Measurements from ENCODE around the gene PPARG. TPM values are rescaled to one million over a fixed set of nuclear protein-coding genes. Genes with fewer than 3 reads are reported as not detected.
"Not testable (repeated sequence)": the region's sequence is repeated elsewhere in the genome, so short reads cannot be mapped to it uniquely, and the experiment has no call there.

The PPARG gene
- total RNA-seq, 2 donors from 2014 or later = 5.4 to 44.2 TPM

GRCh38 chr3:12258911-12259310 lies 30.0 kb upstream of the PPARG start:
- DNase-seq = no peak
- intact Hi-C loops (cut with DNase I) = no loop called here

GRCh38 chr3:12262173-12262572 lies 26.7 kb upstream of the PPARG start:
- intact Hi-C loops (cut with DNase I); H3K27ac ChIP-seq: not testable (repeated sequence)

More at GRCh38 chr3:12258911-12259310, 30.0 kb upstream of the PPARG start:
- ATAC-seq = no peak
- Histone ChIP-seq H3K4me1 (no peaks in the 10 kb centered on the region), H3K36me3 (replicated peaks in 1 of 2; ENCODE audit: insufficient read depth in 1 of 2, low read depth in 2 of 2) (no peaks in the 10 kb centered on the region), H3K4me3 (no peak overlapping the region), H3K9me3 (no peaks in the 10 kb centered on the region), H3K27ac (no peak overlapping the region), H3K27me3 (no peaks in the 10 kb centered on the region)
- no peak for TF ChIP-seq CTCF (IDR thresholded peaks at IDR 0.05)
- TF ChIP-seq POLR2A (IDR thresholded peaks at IDR 0.05) = no peak

GRCh38 chr3:12265508-12265907 lies 23.4 kb upstream of the PPARG start:
- no peak overlapping the region for H3K27ac ChIP-seq
- no peak for DNase-seq
- intact Hi-C loops (cut with DNase I) = no loop called here
- no peak for ATAC-seq
- no peaks in the 10 kb centered on the region for H3K27me3 ChIP-seq
- H3K4me3 ChIP-seq = no peak overlapping the region
- no peaks in the 10 kb centered on the region for H3K9me3 ChIP-seq
- 36 to 40% methylated on average over 1 of the region's 1 CpG for WGBS, 2 donors
- no peaks in the 10 kb centered on the region for H3K4me1 ChIP-seq
- TF ChIP-seq CTCF (IDR thresholded peaks at IDR 0.05) (no peak), POLR2A (IDR thresholded peaks at IDR 0.05) (no peak)
- no peaks in the 10 kb centered on the region for H3K36me3 ChIP-seq (replicated peaks in 1 of 2; ENCODE audit: insufficient read depth in 1 of 2, low read depth in 2 of 2)

More at GRCh38 chr3:12262173-12262572, 26.7 kb upstream of the PPARG start:
- not testable (repeated sequence) for H3K9me3 ChIP-seq; H3K4me3 ChIP-seq; DNase-seq; H3K36me3 ChIP-seq (replicated peaks in 1 of 2; ENCODE audit: insufficient read depth in 1 of 2, low read depth in 2 of 2); H3K27me3 ChIP-seq; H3K4me1 ChIP-seq; ATAC-seq
- WGBS, 2 donors = 87 to 92% methylated on average over 8 of the region's 8 CpGs

- no peaks in the 10 kb centered on the region for H3K4me1 ChIP-seq
- ATAC-seq (no peak), DNase-seq (no peak)
- no peaks in the 10 kb centered on the region for H3K9me3 ChIP-seq
- H3K27me3 ChIP-seq = no peaks in the 10 kb centered on the region
- no peak overlapping the region for H3K4me3 ChIP-seq
- TF ChIP-seq POLR2A (IDR thresholded peaks at IDR 0.05) = no peak
- TF ChIP-seq CTCF (IDR thresholded peaks at IDR 0.05) = no peak
- WGBS, 2 donors = 60 to 65% methylated on average over 5 of the region's 5 CpGs
- no peak overlapping the region for H3K27ac ChIP-seq
- no peaks in the 10 kb centered on the region for H3K36me3 ChIP-seq (replicated peaks in 1 of 2; ENCODE audit: insufficient read depth in 1 of 2, low read depth in 2 of 2)
- intact Hi-C loops (cut with DNase I) = no loop called here
Observed at GRCh38 chr3:12266038-12266437, 22.8 kb upstream of the PPARG start.

GRCh38 chr3:12267376-12268030 lies 21.4 kb upstream of the PPARG start:
- Histone ChIP-seq H3K27me3 (no peaks in the 10 kb centered on the region), H3K4me3 (no peak overlapping the region), H3K36me3 (replicated peaks in 1 of 2; ENCODE audit: insufficient read depth in 1 of 2, low read depth in 2 of 2) (no peaks in the 10 kb centered on the region), H3K4me1 (no peaks in the 10 kb centered on the region), H3K9me3 (no peaks in the 10 kb centered on the region), H3K27ac (no peak overlapping the region)
- TF ChIP-seq CTCF (IDR thresholded peaks at IDR 0.05) = no peak
- TF ChIP-seq POLR2A (IDR thresholded peaks at IDR 0.05) = no peak
- ATAC-seq (no peak), DNase-seq (no peak)
- intact Hi-C loops (cut with DNase I) = no loop called here
- 29 to 31% methylated on average over 3 of the region's 3 CpGs for WGBS, 2 donors

All from body of pancreas (tissue), 4 donors.